Activated T-cell treated with anti-CD3 and anti-CD28 coated beads for 4 hours (primary cell): ENCODE measurements around the gene ZNF714.

Experiments
- DNase-seq: peaks from one replicate; pipeline ENCODE4 v3.0.0-alpha.2; 2020

Gene ZNF714

GRCh38 chr19:21082011-21082975, at the start of gene ZNF714:
Gene ZNF714 (plus strand): TSS chr19:21082203. CDS start chr19:21098269, 16,066 bp downstream.
- DNase-seq = peak; percentile 68

- DNase-seq = no peak
Measured at GRCh38 chr19:21045028-21045427, 37.0 kb upstream of the ZNF714 start.

- no peak for DNase-seq
Measured at GRCh38 chr19:21046489-21046888, 35.5 kb upstream of the ZNF714 start.

GRCh38 chr19:21047716-21048115, 34.3 kb upstream of the ZNF714 start:
- DNase-seq = no peak

GRCh38 chr19:21052902-21053301, 29.1 kb upstream of the ZNF714 start:
- no peak for DNase-seq

GRCh38 chr19:21065336-21065735, 16.7 kb upstream of the ZNF714 start:
- DNase-seq = no peak

GRCh38 chr19:21084343-21084742, 2.3 kb downstream of the ZNF714 start:
- no peak for DNase-seq

GRCh38 chr19:21087871-21088270, 5.9 kb downstream of the ZNF714 start:
- no peak for DNase-seq

- no peak for DNase-seq
Measured at GRCh38 chr19:21092109-21092508, 10.1 kb downstream of the ZNF714 start.

GRCh38 chr19:21094347-21095025, 12.5 kb downstream of the ZNF714 start:
- no peak for DNase-seq

- DNase-seq = no peak
Measured at GRCh38 chr19:21098291-21098690, 16.3 kb downstream of the ZNF714 start.

- no peak for DNase-seq
Measured at GRCh38 chr19:21101521-21102242, 19.7 kb downstream of the ZNF714 start.

- no peak for DNase-seq
Measured at GRCh38 chr19:21109116-21109515, 27.1 kb downstream of the ZNF714 start.

- no peak for DNase-seq
Measured at GRCh38 chr19:21110183-21110582, 28.2 kb downstream of the ZNF714 start.

GRCh38 chr19:21115430-21115829, 33.4 kb downstream of the ZNF714 start:
- DNase-seq = no peak

GRCh38 chr19:21117041-21117907, 35.3 kb downstream of the ZNF714 start:
- no peak for DNase-seq

- no peak for DNase-seq
Measured at GRCh38 chr19:21126078-21126477, 44.1 kb downstream of the ZNF714 start.

GRCh38 chr19:21127001-21127400, 45.0 kb downstream of the ZNF714 start:
- DNase-seq = no peak

- no peak for DNase-seq
Measured at GRCh38 chr19:21127898-21128297, 45.9 kb downstream of the ZNF714 start.

GRCh38 chr19:21128901-21129698, 47.1 kb downstream of the ZNF714 start:
- no peak for DNase-seq

- no peak for DNase-seq
Measured at GRCh38 chr19:21130097-21130775, 48.2 kb downstream of the ZNF714 start.
